Calu3 (cell line): ENCODE measurements around the gene PGM5. TPM values are rescaled to one million over a fixed set of nuclear protein-coding genes. Genes with fewer than 3 reads are reported as not detected.

Experiments used
- BruUV-seq: library from RNA; stranded (reverse); fragments of 400-500 nt; replicated peaks from 2 replicates; lab custom pipeline; 2021; lab: Mats Ljungman, UMichigan
- CTCF ChIA-PET: fragments of 300-600 bp; sonication (Branson Sonifier 250); formaldehyde crosslinking; loops from one replicate; lab custom pipeline; 2022; ENCODE audit warnings: antibody characterized with exemption; lab: Charles Lee
- DNase-seq: peaks from one replicate; pipeline ENCODE4 v3.0.0; 2022
- H3K27ac Mint-ChIP-seq: one replicate; pipeline ENCODE4 v1.8.0; 2022; ENCODE audit warnings: mixed read lengths; ENCODE audit not compliant: unreplicated experiment
- H3K27me3 Mint-ChIP-seq: one replicate; pipeline ENCODE4 v1.8.0; 2022; ENCODE audit warnings: mixed read lengths; ENCODE audit not compliant: unreplicated experiment
- H3K36me3 Mint-ChIP-seq: one replicate; pipeline ENCODE4 v1.8.0; 2022; ENCODE audit warnings: mild to moderate bottlenecking, moderate library complexity, mixed read lengths; ENCODE audit not compliant: insufficient read depth, unreplicated experiment
- H3K4me1 Mint-ChIP-seq: one replicate; pipeline ENCODE4 v1.8.0; 2022; ENCODE audit warnings: mild to moderate bottlenecking, low read depth, mixed read lengths; ENCODE audit not compliant: unreplicated experiment
- H3K4me3 Mint-ChIP-seq: one replicate; pipeline ENCODE4 v1.8.0; 2022; ENCODE audit warnings: mild to moderate bottlenecking, low read depth, moderate library complexity, mixed read lengths; ENCODE audit not compliant: unreplicated experiment
- H3K9me3 Mint-ChIP-seq: one replicate; pipeline ENCODE4 v1.8.0; 2022; ENCODE audit warnings: low read depth, mixed read lengths; ENCODE audit not compliant: unreplicated experiment
- CTCF ChIP-seq: fragments of 200-600 bp; IDR thresholded peaks from one replicate; pipeline ENCODE4 v1.8.0; 2022; ENCODE audit warnings: antibody characterized with exemption; ENCODE audit not compliant: unreplicated experiment
- intact Hi-C: fragments of 100-400 bp; cut with micrococcal nuclease; formaldehyde crosslinking; loops from one replicate; pipeline ENCODE4 v1.10.0; 2022; ENCODE audit not compliant: unreplicated experiment
- total RNA-seq: library from RNA; stranded (reverse); gene quantifications from 2 replicates; pipeline ENCODE4 v1.2.3, GENCODE V29; 2022

PGM5 gene
- total RNA-seq, 1 experiment from 2014 or later, result 0.87 TPM

- intact Hi-C loops, result no loop called here
- BruUV-seq, result no TSS peak
- Mint-ChIP-seq H3K27me3 (peaks cover 66% of the 10 kb centered on the region), H3K4me3 (no peak overlapping the region), H3K4me1 (no peaks in the 10 kb centered on the region), H3K9me3 (peaks cover 2% of the 10 kb centered on the region), H3K27ac (no peak overlapping the region), H3K36me3 (no peaks in the 10 kb centered on the region)
- CTCF ChIA-PET, result no interaction called here
- DNase-seq, result no peak
- no peak for TF ChIP-seq CTCF
These were observed 124.4 kb downstream of the PGM5 start for GRCh38 chr9:68480807-68481206.

GRCh38 chr9:68482548-68482947 lies 126.1 kb downstream of the PGM5 start:
- Mint-ChIP-seq H3K27me3 (peaks cover 57% of the 10 kb centered on the region), H3K9me3 (peaks cover 2% of the 10 kb centered on the region), H3K36me3 (no peaks in the 10 kb centered on the region), H3K4me3 (no peak overlapping the region), H3K4me1 (no peaks in the 10 kb centered on the region), H3K27ac (no peak overlapping the region)
- CTCF ChIA-PET, result no interaction called here
- DNase-seq, result no peak
- TF ChIP-seq CTCF, result no peak
- intact Hi-C loops, result no loop called here
- no TSS peak for BruUV-seq

GRCh38 chr9:68488126-68488525 lies 131.7 kb downstream of the PGM5 start:
- H3K4me1 Mint-ChIP-seq, result no peaks in the 10 kb centered on the region
- CTCF ChIA-PET, result no interaction called here
- TF ChIP-seq CTCF, result no peak
- H3K27me3 Mint-ChIP-seq, result peaks cover 56% of the 10 kb centered on the region
- peaks cover 2% of the 10 kb centered on the region for H3K9me3 Mint-ChIP-seq
- no peak for DNase-seq
- H3K27ac Mint-ChIP-seq, result no peak overlapping the region
- no peak overlapping the region for H3K4me3 Mint-ChIP-seq
- no TSS peak for BruUV-seq
- H3K36me3 Mint-ChIP-seq, result no peaks in the 10 kb centered on the region
- intact Hi-C loops, result no loop called here

GRCh38 chr9:68489646-68490045 lies 133.2 kb downstream of the PGM5 start:
- Mint-ChIP-seq H3K27me3 (peaks cover 52% of the 10 kb centered on the region), H3K9me3 (peaks cover 2% of the 10 kb centered on the region), H3K36me3 (no peaks in the 10 kb centered on the region), H3K4me3 (no peak overlapping the region), H3K4me1 (no peaks in the 10 kb centered on the region), H3K27ac (no peak overlapping the region)
- TF ChIP-seq CTCF, result no peak
- no TSS peak for BruUV-seq
- intact Hi-C loops, result no loop called here
- no peak for DNase-seq
- CTCF ChIA-PET, result interaction anchor here (1.1 kb wide), 1 partner anchor 10 kb away, joined by 3 read pairs; no protein-coding TSS in a partner anchor
